Adipose tissue (tissue), 3 donors: ENCODE measurements around the gene FRMD4A. TPM values are rescaled to one million over a fixed set of nuclear protein-coding genes. Genes with fewer than 3 reads are reported as not detected.

ENCODE experiments used
- H3K27ac ChIP-seq: one replicate; pipeline ENCODE4 v1.5.1; 2013; ENCODE audit warnings: low read depth, low read length
- WGBS, 3 donors: extraction: QIAGEN DNeasy Blood & Tissue Kit; methylation state at CpG; one replicate each; pipeline ENCODE4 v1.1.7; 2013; 5-methylcytosine and 5-hydroxymethylcytosine counted together
- polyA plus RNA-seq, 3 donors: library from polyadenylated mRNA; stranded (reverse); fragments of 200-250 nt; gene quantifications; one replicate each; pipeline ENCODE4 v1.2.3, GENCODE V29; 2013
- donor health status: healthy with polysubstance abuse.
- donor health status: Bipolar disorder and iron deficiency.
- donor health status: healthy.

Gene FRMD4A
- polyA plus RNA-seq, 3 donors, result 16.6 to 83.5 (median 22.2) TPM

DNA sequence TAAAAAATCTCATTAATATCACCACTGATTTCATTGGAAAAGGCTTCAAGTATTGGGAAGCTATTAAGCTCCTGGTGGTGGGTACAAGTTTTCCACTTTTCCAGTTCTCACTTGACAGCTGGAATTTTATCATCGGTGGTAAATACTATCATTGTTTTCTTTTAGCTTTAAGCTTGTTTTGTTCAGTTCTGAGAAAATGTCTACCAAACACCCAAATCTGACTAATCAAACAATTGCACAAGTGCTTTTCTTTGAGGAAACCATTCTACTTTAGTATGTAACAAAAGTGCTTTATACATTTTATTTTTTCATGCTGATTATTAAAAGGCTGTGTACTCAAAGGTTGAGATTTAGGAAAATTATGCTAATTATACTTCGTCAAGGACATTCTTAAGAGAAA is 736.1 kb downstream of the FRMD4A start:
- 66 to 96% (median 94%) methylated on average over 2 of the region's 2 CpGs for WGBS, 3 donors
- no peak overlapping the region for H3K27ac ChIP-seq
